HG03280 (cell line): ENCODE results near the gene NEK7.
"Not testable (repeated sequence)": the region's sequence is repeated elsewhere in the genome, so short reads cannot be mapped to it uniquely, and the experiment has no call there.

Experiments
- ATAC-seq: cut with Tn5 transposase; IDR thresholded peaks from one replicate; pipeline ENCODE4 v1.9.1; 2021; ENCODE audit warnings: mild to moderate bottlenecking, moderate library complexity; ENCODE audit not compliant: unreplicated experiment

Gene NEK7

DNA sequence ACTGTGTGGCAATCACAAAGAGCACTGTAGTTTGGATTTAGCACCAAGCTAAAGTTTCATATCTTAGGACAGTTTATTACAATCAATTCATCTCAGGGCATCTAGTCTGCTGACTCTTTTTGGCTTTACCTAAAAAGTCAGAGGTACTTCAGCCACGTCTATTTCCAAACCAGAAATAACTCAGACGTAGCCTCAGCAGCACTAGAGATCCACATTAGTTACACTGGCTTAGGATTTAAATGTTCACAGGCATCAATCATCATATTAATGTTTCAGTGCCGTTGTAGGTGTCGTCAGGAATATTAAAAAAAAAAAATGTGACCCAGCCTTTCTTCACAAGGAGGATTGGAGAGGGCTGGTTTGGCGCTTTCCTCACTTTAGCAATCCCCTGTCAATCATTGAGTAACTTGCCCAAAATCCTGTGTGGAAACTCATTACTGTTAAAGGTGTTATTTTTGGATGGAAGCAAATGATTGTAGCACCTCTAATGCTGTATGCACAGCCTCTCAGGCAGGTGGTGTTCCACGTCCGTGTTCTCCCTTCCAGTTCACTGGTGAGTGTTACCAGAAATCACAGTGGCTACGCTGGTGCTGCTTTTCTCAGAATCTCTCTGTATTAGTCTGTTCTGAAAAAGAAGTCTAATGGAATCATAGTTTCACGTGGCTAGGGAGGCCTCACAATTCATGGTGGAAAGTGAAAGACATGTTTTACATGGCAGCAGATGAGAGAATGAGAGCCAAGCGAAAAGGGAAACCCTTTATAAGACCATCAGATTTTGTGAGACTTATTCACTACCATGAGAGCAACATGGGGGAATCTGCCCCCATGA, 45.4 kb downstream of the NEK7 start:
- ATAC-seq, result peak; percentile 72

DNA sequence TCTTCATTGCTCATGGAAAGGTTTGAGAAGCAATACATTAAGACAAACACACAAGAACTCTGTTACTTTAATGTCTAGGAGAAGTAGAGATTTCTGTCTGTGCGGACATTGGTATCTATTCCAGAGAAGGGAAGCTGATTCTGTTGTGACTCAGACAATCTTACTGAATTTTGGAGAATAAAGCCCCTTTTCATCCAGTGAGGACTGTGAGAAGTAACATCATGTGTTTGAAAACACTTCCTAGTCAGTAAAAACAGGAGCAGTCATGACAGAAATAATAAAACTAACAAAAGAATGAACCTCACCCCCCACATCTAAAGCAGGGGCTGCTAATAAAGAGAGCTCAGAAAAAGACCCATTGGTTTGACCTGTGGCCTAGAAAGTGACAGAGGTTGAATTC, 46.6 kb downstream of the NEK7 start:
- ATAC-seq, result no peak

DNA sequence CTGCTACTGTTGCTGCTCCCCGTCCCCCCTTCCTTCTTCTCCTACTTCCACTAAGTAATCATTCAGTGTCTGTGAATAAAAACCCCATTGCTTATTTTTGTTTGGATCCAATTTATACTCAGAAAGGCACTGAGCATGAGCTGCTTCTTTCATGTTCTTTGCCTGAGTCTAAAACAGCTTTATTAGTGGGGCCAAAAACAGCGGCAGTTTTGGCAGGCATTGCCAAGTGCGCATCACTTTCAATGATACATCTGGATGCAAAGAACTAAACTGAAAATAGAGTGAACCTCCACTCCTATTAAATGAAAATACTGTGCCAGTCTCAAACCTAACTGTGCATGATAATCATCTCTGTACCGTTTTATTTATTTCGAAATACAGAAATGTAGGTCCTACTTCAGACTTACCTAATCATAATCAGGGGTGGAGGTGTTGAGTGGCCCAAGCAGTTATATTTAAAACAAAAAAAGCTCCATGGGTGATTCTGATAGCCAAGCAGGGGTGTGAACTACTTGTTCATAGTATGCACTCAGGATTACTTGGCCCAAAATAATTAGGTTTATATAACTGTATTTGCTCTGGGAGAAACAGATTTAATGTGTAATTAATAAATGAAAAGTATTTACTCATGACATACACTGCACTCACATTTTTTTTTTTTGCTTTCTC, 48.4 kb downstream of the NEK7 start:
- no peak for ATAC-seq

DNA sequence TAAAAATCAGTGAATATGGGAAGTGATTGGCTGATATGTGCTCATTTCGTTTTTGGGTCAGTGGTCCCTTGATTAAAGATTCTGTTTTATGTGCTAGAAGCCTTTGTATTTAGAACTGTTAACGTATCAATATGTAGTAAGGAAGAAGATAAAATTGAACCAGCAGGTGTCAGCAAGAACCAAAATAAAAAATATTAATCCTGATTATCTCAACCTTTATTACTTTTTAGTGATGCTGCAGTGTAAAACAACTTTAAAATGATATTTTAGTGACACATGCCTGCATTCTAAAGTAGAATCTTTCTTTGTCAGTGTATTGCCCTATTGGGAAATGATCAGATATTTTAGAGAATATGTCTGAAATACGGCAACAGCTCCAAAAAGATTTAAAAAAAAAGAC, 49.5 kb downstream of the NEK7 start:
- ATAC-seq, result no peak

DNA sequence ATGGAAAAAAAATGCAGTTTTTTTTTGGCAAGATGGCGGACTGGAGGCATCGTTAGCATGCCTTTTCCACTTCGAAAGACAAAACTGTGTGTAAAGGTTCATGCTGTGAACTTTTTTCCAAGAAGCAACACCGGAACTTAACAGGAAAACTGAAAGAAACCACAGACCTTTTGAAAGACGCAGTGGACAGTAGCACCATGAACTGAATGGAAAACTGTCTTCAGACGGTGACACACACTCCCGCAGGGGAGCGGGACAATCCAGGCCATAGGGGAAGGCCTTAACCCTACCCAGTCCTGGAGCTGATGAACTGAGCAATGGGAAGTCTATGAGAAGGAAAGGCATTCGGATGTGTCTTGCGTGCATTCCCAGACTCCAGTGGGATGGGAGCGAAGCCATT, 54.9 kb downstream of the NEK7 start:
- no peak for ATAC-seq

DNA sequence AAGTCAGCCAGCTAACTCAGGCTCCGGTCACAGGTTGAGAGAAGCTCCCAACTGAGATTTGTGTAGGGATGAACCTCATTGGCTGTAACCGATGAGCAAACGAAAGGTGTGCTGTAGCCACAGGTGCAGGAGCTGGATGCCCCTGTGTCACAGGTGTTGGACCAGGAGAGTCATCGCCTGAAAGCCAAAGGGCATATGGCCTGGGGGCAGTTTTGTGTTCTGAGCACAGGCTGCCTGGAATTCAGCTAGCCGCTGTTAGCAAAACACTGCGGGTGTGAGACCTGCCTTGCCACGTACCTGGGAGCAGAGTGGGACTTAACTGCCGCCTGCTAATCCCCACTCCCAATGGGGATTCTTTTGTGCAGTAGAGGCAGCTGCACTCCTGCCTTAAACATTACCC, 55.3 kb downstream of the NEK7 start:
- no peak for ATAC-seq

DNA sequence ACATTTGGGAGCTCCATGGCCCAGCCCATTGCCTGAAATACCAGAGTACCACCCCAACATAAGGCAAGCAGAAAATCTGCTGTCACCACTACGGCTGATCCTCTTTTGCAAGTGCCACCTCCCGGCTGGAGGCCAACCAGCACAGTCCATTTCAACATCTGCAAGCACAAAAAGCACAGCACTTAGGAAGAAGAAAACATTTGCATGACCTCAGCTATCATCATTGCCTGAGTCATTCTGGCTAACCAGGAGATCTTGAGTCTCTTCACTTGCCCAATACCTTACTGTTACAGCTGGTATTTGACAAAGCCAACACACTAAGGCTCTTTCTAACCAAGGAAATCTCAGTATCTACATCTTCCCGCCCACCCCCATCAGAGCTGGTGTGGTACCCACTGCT, 55.9 kb downstream of the NEK7 start:
- ATAC-seq, result no peak

DNA sequence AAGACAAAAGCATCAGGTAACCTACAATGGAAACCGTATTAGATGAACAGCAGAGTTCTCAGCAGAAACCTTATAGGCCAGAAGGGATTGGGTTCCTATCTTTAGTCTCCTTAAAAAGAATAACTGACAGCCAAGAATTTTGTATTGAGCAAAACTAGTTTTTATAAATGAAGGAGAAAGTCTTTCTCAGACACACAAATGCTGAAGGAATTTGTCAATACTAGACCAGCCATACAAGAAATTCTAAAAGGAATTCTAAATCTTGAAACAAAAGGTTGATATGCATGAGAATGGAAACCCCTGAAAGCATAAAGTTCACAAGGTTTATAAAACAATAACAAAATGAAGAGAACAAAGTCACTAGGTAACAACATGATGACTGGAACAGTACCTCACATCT, 58.1 kb downstream of the NEK7 start:
- ATAC-seq, result no peak

DNA sequence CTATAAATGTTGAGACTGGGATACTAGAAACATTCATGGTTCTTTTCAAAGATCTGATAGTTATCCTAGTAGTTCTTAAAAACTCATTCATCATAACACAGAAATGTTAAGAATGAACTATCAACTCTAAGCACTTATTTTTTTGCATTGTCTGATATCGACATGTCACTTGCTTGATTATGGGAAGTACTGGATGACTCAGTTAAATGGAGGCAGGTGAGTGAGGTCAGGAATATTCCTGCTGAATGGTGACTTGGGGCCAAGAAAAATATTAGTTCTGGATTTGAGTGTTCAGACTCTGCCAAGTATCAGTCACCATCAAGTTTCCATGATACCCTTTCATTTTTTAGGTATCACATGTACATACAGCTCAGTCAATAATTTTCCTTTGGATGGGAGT, 63.6 kb downstream of the NEK7 start:
- ATAC-seq, result no peak

DNA sequence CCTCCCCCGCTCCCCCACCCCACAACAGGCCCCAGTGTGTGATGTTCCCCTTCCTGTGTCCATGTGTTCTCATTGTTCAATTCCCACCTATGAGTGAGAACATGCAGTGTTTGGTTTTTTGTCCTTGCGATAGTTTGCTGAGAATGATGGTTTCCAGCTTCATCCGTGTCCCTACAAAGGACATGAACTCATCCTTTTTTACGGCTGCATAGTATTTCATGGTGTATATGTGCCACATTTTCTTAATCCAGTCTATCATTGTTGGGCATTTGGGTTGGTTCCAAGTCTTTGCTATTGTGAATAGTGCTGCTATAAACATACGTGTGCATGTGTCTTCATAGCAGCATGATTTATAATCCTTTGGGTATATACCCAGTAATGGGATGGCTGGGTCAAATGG, 70.2 kb downstream of the NEK7 start:
- ATAC-seq, result not testable (repeated sequence)

DNA sequence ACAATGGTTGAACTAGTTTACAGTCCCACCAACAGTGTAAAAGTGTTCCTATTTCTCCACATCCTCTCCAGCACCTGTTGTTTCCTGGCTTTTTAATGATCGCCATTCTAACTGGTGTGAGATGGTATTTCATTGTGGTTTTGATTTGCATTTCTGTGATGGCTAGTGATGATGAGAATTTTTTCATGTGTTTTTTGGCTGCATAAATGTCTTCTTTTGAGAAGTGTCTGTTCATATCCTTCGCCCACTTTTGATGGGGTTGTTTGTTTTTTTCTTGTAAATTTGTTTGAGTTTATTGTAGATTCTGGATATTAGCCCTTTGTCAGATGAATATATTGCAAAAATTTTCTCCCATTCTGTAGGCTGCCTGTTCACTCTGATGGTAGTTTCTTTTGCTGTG, 70.7 kb downstream of the NEK7 start:
- not testable (repeated sequence) for ATAC-seq

DNA sequence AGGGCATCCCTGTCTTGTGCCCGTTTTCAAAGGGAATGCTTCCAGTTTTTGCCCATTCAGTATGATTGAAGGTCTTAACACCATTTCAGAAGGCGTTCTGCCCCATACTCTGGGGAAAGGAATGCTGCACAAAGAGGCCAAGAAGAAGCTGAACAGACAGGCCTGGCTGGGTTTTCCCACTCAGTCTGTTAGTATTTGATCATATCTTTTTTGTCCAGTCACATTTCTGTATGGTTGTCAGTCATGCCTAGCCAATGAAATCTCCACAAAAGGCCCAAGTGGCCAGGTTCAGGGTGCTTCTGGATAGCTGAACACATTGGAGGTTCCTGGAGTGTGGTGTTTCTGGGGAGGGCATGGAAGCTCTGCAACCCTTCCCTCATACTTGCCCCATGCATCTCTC, 72.1 kb downstream of the NEK7 start:
- ATAC-seq, result no peak

DNA sequence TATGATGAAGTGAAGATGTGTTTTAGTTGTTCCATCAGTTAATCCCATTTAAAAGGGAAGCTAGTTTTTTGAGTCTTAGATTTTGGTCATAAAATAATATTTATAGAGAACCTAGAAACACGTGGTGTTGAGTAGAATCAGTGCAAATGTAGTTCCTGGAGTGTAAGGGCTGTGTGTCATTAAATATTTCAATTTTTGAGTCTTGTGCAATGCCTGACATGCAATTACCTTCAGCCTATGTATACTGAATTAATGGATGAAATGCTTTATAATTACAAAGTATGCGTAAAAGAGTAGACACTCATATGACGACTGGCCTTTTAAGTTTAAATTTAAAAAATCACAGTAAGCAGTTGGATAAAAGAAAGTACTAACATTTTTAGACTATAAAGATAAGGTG, 75.0 kb downstream of the NEK7 start:
- no peak for ATAC-seq

DNA sequence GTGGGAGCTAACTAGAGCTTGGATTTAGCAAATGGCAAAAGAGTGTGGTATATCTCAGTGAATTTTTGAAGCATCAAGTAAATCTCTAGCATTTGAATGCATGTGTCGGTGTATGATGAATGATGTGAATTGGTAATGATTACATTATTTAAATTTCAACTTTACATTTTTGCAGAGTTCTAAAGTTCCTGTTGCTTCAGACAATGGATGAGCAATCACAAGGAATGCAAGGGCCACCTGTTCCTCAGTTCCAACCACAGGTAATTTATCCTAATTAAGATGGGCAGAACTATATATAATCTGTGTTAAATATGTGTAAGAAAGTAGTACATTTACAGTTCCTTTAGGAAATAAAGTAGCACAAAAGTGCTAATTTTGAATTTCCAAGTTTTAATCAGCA, 75.6 kb downstream of the NEK7 start:
- no peak for ATAC-seq

DNA sequence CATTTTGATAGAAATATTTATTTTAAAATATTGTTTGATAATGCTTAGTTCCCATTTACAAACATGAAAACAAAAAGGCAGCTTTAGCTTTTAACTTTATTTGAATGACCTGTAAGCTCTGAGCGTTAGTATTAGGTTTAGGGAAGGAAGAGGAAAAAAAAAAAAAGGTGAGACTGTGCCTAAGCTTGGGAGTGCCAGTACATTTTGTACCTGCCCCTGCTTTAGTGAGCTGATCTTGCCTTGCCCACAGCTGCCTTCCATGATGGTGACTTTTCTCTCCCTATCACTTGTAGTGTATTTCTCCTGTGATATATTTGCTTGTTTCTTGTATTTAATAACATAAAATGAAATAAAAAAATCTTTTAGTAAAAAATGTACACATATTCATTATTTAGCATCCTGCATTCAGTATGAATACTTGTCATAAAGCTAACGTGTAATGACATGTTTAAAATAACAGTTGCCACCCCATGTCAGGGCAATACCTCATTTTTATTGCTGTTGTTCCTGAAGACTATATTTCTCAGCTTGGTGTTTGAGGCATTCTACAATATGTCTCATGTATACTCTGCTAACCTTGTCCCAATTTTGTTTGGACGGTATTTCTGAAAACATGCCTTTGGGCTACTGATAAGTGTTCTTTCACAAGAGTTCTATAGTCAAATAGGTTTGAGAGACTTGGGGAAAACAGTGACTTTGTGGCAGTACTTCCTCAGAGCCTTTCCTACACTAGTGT, 76.3 kb downstream of the NEK7 start:
- no peak for ATAC-seq

DNA sequence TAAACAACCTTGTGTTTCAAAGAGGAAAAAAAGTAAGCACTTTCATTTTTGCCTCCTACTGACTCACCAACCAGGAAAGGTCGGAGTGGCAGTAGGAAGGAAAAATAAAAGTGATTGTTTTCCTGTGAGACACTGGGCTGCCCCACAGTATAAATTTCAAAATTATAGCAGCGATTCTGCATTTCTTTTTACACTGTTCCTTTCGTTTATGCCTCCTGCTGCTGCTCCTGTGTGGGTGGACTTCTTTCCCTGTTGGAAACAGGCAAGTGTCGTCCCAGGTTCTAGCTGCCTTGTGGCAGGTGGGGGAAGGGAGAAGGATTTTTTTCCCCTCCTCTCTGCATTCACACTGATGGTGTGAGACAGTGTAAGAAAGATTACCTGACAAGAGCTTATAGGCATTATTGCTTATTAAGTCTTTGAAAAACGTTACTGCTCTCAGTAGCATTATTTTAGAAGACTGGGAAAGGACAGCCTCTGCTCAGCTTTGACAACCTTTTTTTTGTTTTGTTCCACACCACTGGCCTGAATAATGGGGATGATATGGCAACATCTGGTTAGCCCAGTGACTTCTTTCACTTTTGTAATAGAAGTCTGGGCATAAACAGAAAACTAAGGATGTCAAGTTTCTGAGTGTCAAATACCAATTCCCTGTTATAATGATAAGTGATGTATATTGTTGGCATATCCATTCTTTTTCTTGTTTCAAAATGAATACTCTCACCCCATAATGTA, 77.9 kb downstream of the NEK7 start:
- ATAC-seq, result no peak

DNA sequence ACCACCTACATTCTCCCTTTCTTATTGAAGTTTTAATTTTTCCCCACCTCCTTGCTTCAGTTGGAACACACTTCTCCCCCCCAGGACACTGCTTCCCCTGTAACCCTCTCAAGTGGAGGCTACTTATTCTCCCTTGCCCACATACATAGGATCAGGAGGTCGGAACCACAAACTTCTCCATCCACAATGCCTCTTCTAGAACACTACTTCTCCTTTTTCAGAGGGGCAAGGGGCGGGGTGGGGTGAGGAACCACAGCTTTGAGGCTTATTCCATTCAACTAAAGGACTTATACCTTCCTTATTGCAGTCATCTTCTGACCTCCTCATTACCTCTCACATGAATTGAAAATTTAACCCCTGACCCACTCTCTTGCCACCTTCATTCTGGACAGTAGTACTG, 81.3 kb downstream of the NEK7 start:
- no peak for ATAC-seq

DNA sequence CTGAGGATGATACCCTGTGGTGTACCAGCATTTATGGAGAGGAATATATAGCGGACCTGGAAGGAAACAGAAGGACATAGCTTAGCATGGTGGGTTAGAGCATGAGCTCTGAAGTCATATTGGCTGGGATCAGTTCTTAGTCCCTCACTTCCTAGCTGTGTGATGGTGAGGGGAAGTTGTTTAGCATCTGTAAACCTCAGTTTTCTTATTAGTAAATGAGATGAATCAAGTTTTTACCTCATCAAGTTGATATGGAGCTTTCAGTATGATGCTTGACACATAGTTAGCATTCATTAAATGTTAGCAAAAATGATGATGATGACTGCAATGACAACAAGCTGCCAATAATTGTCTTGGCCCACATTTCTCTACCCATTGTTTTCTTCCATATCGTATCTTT, 84.8 kb downstream of the NEK7 start:
- ATAC-seq, result no peak

DNA sequence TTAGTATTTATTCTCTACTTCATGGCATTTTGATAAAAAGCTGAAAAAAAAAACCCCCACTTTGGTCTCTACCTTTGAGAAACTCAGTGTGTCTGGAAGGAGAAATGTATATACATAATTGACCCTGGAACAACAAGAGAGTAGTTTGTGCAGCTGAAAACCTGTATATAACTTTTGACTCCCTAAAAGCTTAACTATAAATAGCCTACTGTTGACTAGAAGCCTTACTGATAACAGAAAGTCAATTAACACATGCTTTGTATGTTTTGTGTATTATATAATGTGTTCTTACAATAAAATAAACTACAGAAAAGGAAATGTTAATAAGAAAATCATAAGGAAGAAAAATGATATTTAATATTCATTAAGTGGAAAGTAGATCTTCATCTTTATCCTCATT, 88.0 kb downstream of the NEK7 start:
- ATAC-seq, result no peak

DNA sequence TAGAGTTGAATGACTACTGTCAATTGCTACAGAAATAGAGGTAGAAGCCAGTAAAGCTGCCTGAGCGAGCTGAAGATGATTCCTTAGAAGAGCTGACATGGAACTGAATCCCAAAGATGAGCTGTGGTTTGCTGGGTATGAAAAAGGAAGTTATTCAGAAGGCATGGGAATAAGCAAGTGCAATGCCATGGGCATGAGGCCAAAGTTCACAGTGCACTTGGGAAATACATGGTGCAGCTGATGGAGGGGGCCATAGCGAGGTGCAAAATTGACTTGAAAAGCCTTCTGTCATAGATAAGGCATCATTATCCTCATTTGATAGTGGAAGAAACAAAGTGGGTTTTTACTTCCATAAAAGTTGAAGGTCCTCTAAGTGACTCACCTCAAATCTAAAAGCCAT, 88.6 kb downstream of the NEK7 start:
- ATAC-seq, result no peak

DNA sequence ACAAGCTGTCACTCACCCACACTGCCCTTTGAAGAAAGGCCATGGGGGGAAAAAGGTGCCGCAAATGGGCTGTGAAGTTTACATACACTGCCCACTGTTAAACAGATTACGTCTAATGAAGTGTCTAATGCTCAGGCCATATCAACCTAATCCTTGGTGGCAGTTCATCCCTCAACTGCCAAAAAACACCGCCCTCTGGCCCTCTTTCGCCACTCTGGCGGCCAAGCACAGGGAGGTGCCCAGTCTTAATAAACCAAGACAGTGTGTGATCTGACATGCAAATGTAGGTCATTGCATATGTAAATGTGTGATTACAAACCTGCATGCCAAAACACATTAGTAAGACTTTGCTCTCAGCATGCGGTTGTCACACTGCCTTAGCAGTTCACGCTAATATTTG, 89.5 kb downstream of the NEK7 start:
- no peak for ATAC-seq
